ENCODE results near the gene FGF8.

DNA sequence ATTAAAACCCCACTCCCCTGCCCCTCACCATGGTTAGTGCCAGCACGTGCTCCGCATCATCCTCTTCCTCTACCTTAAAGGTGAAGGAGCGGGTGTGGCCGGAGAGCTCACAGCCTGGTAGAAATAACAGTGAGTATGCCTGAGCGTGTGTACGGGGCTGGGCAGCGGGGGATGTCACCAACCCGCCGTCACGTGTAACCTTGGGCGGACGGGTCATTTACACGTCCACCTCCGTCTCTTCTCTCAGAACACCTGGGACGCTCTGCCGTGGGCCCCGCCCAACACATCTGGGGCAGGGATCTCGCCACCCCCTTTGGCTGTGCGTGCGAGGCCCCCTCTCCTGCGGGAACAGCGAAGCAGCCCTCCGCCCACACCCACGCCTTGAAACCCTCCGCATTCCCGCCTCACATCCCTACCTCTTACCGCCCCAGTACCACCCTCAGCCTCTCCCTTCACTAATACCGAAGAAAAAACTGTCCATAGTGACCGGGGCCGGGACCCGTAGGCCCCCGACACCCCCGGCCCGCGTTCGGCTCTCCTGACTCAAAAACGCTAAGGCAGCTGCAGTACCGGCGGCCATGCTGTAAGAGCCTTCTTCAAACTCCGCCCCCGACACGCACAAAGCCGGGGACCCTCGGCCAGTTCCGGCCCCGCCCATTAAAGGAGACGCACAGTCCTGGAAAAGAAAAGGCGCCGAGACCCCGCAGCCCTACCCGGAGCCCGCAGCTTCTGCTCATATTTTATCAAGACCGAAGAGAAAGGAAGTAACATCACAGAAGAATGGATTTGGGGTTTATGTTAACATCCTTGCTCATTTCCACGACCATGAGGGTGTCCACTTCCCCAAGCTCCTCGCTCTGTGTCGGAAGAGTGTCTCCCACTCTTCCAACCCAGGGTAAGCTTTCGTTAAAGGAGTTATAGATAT is 7.2 kb upstream of the FGF8 start, which contains the start of gene NPM3:
- TF ChIP-seq, protein P1, sequence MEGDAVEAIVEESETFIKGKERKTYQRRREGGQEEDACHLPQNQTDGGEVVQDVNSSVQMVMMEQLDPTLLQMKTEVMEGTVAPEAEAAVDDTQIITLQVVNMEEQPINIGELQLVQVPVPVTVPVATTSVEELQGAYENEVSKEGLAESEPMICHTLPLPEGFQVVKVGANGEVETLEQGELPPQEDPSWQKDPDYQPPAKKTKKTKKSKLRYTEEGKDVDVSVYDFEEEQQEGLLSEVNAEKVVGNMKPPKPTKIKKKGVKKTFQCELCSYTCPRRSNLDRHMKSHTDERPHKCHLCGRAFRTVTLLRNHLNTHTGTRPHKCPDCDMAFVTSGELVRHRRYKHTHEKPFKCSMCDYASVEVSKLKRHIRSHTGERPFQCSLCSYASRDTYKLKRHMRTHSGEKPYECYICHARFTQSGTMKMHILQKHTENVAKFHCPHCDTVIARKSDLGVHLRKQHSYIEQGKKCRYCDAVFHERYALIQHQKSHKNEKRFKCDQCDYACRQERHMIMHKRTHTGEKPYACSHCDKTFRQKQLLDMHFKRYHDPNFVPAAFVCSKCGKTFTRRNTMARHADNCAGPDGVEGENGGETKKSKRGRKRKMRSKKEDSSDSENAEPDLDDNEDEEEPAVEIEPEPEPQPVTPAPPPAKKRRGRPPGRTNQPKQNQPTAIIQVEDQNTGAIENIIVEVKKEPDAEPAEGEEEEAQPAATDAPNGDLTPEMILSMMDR (conservative IDR thresholded peaks at IDR 0.05; ENCODE audit: low read depth, low read length): no peak
- TF ChIP-seq EZH2 (IDR thresholded peaks at IDR 0.05; ENCODE audit: low read length, unreplicated experiment): no peak
